GM18870 (cell line): ENCODE results near the gene GPR173.

Source experiments
- ATAC-seq: cut with Tn5 transposase; IDR thresholded peaks from one replicate; pipeline ENCODE4 v1.9.1; 2021; ENCODE audit warnings: moderate library complexity; ENCODE audit not compliant: unreplicated experiment

The GPR173 gene

GRCh38 chrX:53048169-53049126, at the start of gene GPR173:
GPR173 (plus strand) TSS chrX:53048789; CDS start chrX:53076622, 27,833 bp downstream.
- ATAC-seq: no peak

GRCh38 chrX:53000447-53001135, 48.0 kb upstream of the GPR173 start:
- no peak for ATAC-seq

- ATAC-seq: no peak
Observed at GRCh38 chrX:53001958-53002357, 46.6 kb upstream of the GPR173 start.

GRCh38 chrX:53003111-53003510, 45.5 kb upstream of the GPR173 start:
- ATAC-seq: no peak

- ATAC-seq: no peak
Observed at GRCh38 chrX:53004038-53004437, 44.6 kb upstream of the GPR173 start.

- no peak for ATAC-seq
Observed at GRCh38 chrX:53004811-53005210, 43.8 kb upstream of the GPR173 start.

GRCh38 chrX:53005327-53005726, 43.3 kb upstream of the GPR173 start:
- no peak for ATAC-seq

- ATAC-seq: no peak
Observed at GRCh38 chrX:53009032-53009431, 39.6 kb upstream of the GPR173 start.

GRCh38 chrX:53013291-53013690, 35.3 kb upstream of the GPR173 start:
- ATAC-seq: no peak

- ATAC-seq: no peak
Observed at GRCh38 chrX:53018627-53019026, 30.0 kb upstream of the GPR173 start.

- ATAC-seq: no peak
Observed at GRCh38 chrX:53022381-53022780, 26.2 kb upstream of the GPR173 start.

GRCh38 chrX:53028678-53029077, 19.9 kb upstream of the GPR173 start:
- ATAC-seq: no peak

GRCh38 chrX:53031380-53031779, 17.2 kb upstream of the GPR173 start:
- no peak for ATAC-seq

- no peak for ATAC-seq
Observed at GRCh38 chrX:53036149-53036548, 12.4 kb upstream of the GPR173 start.

GRCh38 chrX:53039236-53039635, 9.4 kb upstream of the GPR173 start:
- ATAC-seq: no peak

- ATAC-seq: no peak
Observed at GRCh38 chrX:53044995-53045394, 3.6 kb upstream of the GPR173 start.

- no peak for ATAC-seq
Observed at GRCh38 chrX:53047228-53047627, 1.4 kb upstream of the GPR173 start.

GRCh38 chrX:53049127-53049517, 533 bp downstream of the GPR173 start:
- no peak for ATAC-seq

GRCh38 chrX:53050841-53051240, 2.3 kb downstream of the GPR173 start:
- no peak for ATAC-seq

GRCh38 chrX:53055244-53055849, 6.8 kb downstream of the GPR173 start:
- no peak for ATAC-seq

- no peak for ATAC-seq
Observed at GRCh38 chrX:53056292-53056691, 7.7 kb downstream of the GPR173 start.

GRCh38 chrX:53065104-53065503, 16.5 kb downstream of the GPR173 start:
- ATAC-seq: no peak
